Colonic mucosa (tissue), 4 donors: ENCODE results near the gene FHAD1. TPM values are rescaled to one million over a fixed set of nuclear protein-coding genes. Genes with fewer than 3 reads are reported as not detected.

ENCODE experiments used
- DNase-seq: peaks from one replicate; pipeline ENCODE4 v3.0.0-alpha.2; 2020
- H3K27ac ChIP-seq: fragments of 200-600 bp; one replicate; pipeline ENCODE4 v1.8.0; 2021
- H3K27me3 ChIP-seq: fragments of 200-600 bp; one replicate; pipeline ENCODE4 v1.8.0; 2021
- H3K36me3 ChIP-seq: fragments of 200-600 bp; one replicate; pipeline ENCODE4 v1.8.0; 2021
- H3K4me1 ChIP-seq: fragments of 200-600 bp; one replicate; pipeline ENCODE4 v1.8.0; 2021; ENCODE audit warnings: mild to moderate bottlenecking
- H3K4me3 ChIP-seq: fragments of 200-600 bp; one replicate; pipeline ENCODE4 v1.8.0; 2021
- H3K9ac ChIP-seq, 2 donors: one replicate each; pipeline ENCODE4 v1.7.0; 2013; ENCODE audit warnings: control low read depth in 2 of 2, low read depth in 2 of 2, low read length in 2 of 2
- H3K9me3 ChIP-seq: fragments of 200-600 bp; one replicate; pipeline ENCODE4 v1.8.0; 2021
- intact Hi-C: fragments of 100-400 bp; cut with DNase I; formaldehyde crosslinking; loops from one replicate; pipeline ENCODE4 v1.14.1; 2022
- total RNA-seq, 2 donors: library from RNA; stranded (reverse); fragmentation: NEBNext Ultra II Directional in 1 of 2; extraction: Animal tissue kit (Norgen Biotek cat#: 25700) in 1 of 2; gene quantifications; one replicate each; pipeline ENCODE4 v1.2.1, GENCODE V29; 2021
- TF ChIP-seq, protein P1 (sequence below): fragments of 200-600 bp; IDR thresholded peaks from one replicate; pipeline ENCODE4 v1.8.0; 2022; ENCODE audit warnings: antibody characterized with exemption, mild to moderate bottlenecking
- donor health status: healthy.
- donor health status: DM: no; HTN: no; CAD: no.
- donor health status: DM: no; HTN: no; CAD: no.

Gene FHAD1
- total RNA-seq, 2 donors from 2014 or later, result 1.5 to 1.8 TPM

DNA sequence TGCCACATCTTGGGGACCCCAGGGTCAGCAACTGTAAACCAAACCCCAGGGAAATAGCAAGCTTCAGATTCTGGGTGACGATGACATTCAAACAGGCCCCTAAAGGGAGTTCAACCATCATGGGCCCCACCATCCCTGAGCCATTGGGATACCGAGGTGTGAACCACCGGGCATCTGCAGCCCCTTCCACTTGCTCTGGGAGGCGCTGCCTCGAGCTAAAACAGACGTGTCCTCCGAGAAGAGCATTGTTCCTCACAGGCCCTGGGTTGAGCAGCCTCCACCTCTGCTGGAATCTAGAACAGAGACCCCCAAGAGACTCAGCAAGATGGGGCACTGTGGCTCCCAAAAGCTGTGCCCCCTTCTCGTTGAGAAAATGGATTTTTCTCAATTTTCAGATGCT, 143.6 kb downstream of the FHAD1 start:
- Histone ChIP-seq H3K4me3 (no peak overlapping the region), H3K9me3 (no peaks in the 10 kb centered on the region), H3K27ac (no peak overlapping the region), H3K36me3 (no peaks in the 10 kb centered on the region), H3K9ac (no peak overlapping the region), H3K27me3 (no peaks in the 10 kb centered on the region), H3K4me1 (peaks cover 3% of the 10 kb centered on the region)
- intact Hi-C loops, result no loop called here
- DNase-seq, result no peak
- TF ChIP-seq, protein P1, sequence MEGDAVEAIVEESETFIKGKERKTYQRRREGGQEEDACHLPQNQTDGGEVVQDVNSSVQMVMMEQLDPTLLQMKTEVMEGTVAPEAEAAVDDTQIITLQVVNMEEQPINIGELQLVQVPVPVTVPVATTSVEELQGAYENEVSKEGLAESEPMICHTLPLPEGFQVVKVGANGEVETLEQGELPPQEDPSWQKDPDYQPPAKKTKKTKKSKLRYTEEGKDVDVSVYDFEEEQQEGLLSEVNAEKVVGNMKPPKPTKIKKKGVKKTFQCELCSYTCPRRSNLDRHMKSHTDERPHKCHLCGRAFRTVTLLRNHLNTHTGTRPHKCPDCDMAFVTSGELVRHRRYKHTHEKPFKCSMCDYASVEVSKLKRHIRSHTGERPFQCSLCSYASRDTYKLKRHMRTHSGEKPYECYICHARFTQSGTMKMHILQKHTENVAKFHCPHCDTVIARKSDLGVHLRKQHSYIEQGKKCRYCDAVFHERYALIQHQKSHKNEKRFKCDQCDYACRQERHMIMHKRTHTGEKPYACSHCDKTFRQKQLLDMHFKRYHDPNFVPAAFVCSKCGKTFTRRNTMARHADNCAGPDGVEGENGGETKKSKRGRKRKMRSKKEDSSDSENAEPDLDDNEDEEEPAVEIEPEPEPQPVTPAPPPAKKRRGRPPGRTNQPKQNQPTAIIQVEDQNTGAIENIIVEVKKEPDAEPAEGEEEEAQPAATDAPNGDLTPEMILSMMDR, result no peak

DNA sequence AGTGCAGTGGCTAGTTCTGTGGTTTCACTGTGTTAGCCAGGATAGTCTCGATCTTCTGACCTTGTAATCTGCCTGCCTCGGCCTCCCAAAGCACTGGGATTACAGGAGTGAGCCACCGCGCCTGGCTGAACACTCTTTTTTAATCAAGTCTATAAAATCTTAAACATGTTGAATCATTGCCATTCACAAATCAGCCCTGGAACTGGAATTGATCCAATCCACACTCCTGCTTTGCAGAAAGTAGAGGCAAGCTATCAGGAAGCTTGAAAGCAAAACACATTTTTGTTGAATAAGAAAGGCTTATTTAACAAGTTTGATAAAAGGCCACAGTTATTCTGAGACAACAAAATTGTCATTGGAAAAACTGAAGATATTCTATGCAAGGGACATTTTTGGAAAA, 144.3 kb downstream of the FHAD1 start:
- H3K36me3 ChIP-seq, result no peaks in the 10 kb centered on the region
- intact Hi-C loops, result no loop called here
- peaks cover 3% of the 10 kb centered on the region for H3K4me1 ChIP-seq

DNA sequence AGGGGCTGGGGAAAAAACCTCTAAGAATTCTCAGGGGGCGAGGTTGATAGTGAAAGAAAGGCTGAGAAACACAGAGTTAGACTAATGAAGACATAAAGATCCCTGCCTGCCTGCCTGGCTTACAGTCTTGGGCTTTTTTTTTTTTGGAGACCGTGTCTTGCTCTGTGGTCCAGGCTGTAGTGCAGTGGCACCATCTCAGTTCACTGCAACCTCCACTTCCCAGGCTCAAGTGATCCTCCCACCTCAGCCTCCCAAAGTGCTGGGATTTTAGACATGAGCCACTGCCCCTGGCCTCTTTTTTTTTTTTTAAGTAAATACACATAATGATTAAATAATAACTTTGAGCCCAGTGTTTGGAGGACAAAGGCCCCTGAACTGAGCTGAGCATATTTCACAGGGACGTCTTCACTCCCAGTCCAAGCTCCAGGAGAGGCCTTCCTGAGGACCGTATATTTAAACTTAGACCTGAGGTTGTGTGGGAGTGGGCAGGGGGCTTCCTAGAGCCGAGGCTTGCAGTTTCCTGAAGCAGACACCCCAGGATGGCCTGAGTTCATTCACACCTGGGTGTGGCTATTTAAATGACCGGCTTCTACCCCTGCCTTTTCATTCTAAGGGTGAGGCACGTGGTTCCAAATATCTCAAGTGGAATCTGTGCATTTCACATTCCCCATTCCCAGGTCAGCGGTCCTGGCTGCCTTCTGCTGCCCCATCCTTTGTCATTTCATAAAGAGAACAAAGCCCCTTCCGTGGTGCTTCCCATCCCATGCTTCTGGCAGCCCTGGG, 146.6 kb downstream of the FHAD1 start:
- H3K4me1 ChIP-seq, result peaks cover 3% of the 10 kb centered on the region
- no peak overlapping the region for H3K27ac ChIP-seq
- intact Hi-C loops, result no loop called here
- H3K4me3 ChIP-seq, result no peak overlapping the region
- TF ChIP-seq, protein P1, result no peak
- no peak overlapping the region for H3K9ac ChIP-seq
- no peak for DNase-seq
- no peaks in the 10 kb centered on the region for H3K9me3 ChIP-seq
- no peaks in the 10 kb centered on the region for H3K36me3 ChIP-seq
- no peaks in the 10 kb centered on the region for H3K27me3 ChIP-seq

More for the DNA sequence above, 144.3 kb downstream of the FHAD1 start:
- TF ChIP-seq, protein P1, result no peak
- H3K27ac ChIP-seq, result no peak overlapping the region
- no peak overlapping the region for H3K9ac ChIP-seq
- no peak for DNase-seq
- no peak overlapping the region for H3K4me3 ChIP-seq
- H3K27me3 ChIP-seq, result no peaks in the 10 kb centered on the region
- H3K9me3 ChIP-seq, result no peaks in the 10 kb centered on the region

DNA sequence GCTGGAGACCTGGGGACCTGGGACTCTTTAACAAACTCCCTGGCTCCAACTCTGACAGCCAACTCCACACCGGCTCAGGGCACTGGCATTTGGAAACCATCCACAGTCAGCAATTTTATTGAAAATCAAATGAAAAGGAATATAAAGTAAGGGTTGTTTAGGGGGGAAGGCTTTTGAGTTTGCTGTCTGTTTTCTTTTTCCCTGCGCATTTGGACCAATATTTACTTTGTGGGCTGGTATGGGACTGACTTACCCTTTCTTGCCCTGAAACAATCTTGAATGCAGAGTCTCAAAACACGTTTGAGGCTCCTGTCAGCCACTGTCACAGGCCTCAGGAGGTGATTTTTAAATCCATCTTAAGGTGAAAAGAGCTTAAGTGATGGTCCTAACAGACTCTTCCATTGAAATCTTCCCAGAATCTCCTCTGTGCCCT, 147.3 kb downstream of the FHAD1 start:
- Histone ChIP-seq H3K36me3 (no peaks in the 10 kb centered on the region), H3K9me3 (no peaks in the 10 kb centered on the region), H3K27me3 (no peaks in the 10 kb centered on the region), H3K4me3 (no peak overlapping the region), H3K9ac (no peak overlapping the region), H3K27ac (no peak overlapping the region), H3K4me1 (peaks cover 3% of the 10 kb centered on the region)
- intact Hi-C loops, result no loop called here
- TF ChIP-seq, protein P1, result no peak
- DNase-seq, result no peak

DNA sequence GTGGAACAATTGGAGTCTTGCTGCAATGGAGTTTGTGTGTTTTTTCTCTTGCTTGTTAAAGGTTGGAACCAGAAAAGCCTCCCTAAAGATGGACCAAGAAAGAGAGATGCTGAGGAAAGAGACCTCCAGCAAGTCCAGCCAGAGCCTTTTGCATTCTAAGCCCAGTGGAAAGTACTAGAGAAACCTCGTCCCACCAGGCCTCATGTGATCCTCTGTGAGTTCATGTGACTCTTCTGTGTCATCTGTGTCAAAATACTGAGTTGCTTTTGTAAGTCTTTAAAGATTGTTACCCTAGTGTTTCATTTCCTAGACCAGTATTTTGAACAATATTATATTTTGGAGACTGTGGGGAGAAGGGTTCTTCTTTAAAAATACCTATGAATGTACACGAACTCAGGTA, 150.2 kb downstream of the FHAD1 start:
- no peak overlapping the region for H3K27ac ChIP-seq
- H3K9ac ChIP-seq, result no peak overlapping the region
- H3K4me3 ChIP-seq, result no peak overlapping the region
- H3K9me3 ChIP-seq, result no peaks in the 10 kb centered on the region
- DNase-seq, result no peak
- H3K4me1 ChIP-seq, result peaks cover 3% of the 10 kb centered on the region
- TF ChIP-seq, protein P1, result no peak
- H3K27me3 ChIP-seq, result no peaks in the 10 kb centered on the region
- intact Hi-C loops, result no loop called here
- no peaks in the 10 kb centered on the region for H3K36me3 ChIP-seq
